NCI-H460 (cell line): ENCODE measurements around the gene CSTPP1. TPM values are rescaled to one million over a fixed set of nuclear protein-coding genes. Genes with fewer than 3 reads are reported as not detected.
"Not testable (repeated sequence)": the region's sequence is repeated elsewhere in the genome, so short reads cannot be mapped to it uniquely, and the experiment has no call there.

ENCODE experiments used
- DNase-seq: peaks from one replicate; pipeline ENCODE4 v3.0.0-alpha.2; 2016; ENCODE audit warnings: low read depth; ENCODE audit errors: extremely low read depth
- small RNA-seq, 2 experiments: library from RNA; depleted of rRNA; stranded (forward); fragments of <200 nt; gene quantifications; one replicate each; pipeline ENCODE3, GENCODE V24; 2014
- total RNA-seq: library from RNA; depleted of rRNA; stranded (reverse); fragments of >200 nt; shearing (Covaris generic); gene quantifications from 2 replicates; pipeline ENCODE4 v1.2.3, GENCODE V29; 2014; rRNA removed

Gene CSTPP1
- total RNA-seq, 1 experiment from 2014 or later: 16.4 TPM

DNA sequence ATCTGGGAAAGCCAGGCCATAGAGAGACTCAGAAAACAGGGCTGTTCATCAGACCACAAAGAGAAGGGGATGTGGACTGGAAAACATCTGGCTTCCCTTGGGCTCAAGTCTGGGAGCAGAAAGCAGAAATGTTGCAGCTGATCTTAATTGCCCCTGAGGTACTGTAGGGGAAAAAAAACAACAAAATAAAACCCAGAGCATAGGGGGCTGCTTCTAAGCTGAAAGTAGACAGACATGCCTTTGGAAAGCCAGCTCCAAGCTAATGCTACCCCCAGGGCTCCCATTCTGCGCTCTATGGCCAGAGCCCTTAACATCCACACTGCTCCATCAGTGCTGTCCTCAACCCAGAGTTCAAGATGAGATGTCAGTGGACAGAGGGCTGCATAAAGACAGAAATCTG is 251.7 kb downstream of the CSTPP1 start:
- DNase-seq: no peak

GRCh38 chr11:47189100-47189834 is 252.7 kb downstream of the CSTPP1 start:
- DNase-seq: peak; percentile 73

GRCh38 chr11:47191137-47191536 is 254.6 kb downstream of the CSTPP1 start:
- DNase-seq: not testable (repeated sequence)

- no peak for DNase-seq
These were observed 255.6 kb downstream of the CSTPP1 start for GRCh38 chr11:47192111-47192510.

DNA sequence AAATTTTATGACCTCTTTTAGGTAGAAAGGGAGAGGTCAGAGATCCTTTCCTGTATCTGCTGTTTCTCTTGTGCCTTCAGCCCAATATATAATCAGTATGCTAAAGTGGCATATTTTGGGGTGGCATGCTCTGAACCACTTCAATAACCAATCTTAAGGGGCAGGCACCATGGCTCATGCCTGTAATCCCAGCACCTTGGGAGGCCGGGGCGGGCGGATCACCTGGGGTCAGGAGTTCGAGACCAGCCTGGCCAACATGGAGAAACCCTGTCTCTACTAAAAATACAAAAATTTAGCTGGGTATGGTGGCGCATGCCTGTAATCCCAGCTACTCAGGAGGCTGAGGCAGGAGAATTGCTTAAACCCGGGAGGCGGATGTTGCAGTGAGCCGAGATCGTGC is 261.6 kb downstream of the CSTPP1 start:
- not testable (repeated sequence) for DNase-seq

DNA sequence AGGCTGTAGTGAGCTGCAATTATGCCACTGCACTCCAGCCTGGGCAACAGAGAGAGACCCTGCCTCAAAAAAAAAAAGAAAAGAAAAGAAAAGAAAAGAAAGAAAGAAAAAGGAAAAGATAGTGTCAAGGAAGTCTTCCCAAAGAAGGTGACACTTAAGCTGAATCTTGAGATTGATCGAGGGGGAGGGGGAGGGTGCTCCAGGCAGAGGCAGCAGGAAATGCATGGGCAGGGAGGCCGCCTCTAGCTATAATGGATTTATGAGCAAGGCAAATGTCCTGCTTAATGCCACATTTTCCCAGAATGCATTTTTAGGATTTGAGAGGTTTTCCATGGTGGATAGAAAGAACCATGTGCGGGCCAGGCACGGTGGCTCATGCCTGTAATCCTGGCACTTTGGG is 264.5 kb downstream of the CSTPP1 start:
- no peak for DNase-seq

DNA sequence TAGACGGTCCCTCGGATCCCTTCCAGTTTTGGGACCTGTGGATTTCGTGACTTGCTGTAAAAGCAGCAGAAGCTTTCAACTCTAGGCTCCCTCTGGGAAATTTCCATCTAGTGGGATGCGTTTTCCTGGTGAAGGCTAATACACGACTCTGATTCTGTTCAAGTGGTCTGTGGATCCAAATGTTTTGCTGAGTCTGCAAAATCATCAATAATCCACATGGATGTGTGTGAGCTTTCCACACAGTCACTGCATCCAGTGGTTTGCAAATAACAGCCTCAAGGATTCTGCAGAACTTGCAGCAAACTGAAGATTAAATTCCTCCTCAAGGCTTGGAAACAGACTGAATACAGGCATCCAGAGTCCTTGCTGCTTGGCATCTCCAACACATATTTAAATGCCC is 266.0 kb downstream of the CSTPP1 start:
- no peak for DNase-seq

DNA sequence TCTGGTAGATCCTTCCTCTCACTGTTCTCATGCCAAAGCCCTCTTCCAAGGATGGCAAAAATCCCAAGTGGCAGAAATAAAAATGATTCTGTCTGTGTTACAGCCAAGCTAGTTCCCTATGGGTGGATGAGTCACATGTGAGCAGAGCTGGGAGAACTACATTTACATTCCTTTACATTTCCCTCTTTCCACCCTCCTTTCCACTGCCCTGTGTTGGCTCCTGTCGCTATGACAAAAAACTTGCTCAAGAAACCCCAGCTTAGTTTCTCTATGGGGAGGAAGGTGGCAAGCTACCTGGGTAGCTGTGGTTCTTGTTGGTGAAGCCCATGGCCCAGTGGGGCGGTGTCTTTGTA is 268.1 kb downstream of the CSTPP1 start:
- no peak for DNase-seq

- not testable (repeated sequence) for DNase-seq
These were observed 270.0 kb downstream of the CSTPP1 start for GRCh38 chr11:47206577-47206976.

DNA sequence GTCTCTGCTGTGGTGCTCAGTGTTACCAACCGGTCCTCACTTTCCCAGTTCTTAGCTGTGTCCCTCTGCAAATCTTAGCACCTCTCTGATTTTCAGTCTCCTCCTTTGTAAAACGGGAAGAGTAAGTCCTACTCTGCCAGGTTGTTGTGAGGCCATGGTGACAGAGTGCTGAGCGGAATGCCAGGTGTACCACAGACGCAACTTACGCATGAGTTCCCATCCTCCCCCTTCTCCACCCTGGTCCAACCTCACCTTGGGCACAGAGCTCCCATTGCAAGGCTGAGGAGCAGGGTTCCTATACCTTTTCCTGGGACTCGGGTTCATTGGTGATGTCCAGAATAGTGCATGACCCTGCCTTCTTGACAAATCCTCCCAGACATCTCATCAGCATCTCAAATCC is 270.9 kb downstream of the CSTPP1 start:
- DNase-seq: no peak

GRCh38 chr11:47208008-47208552 is 271.5 kb downstream of the CSTPP1 start:
- DNase-seq: not testable (repeated sequence)

DNA sequence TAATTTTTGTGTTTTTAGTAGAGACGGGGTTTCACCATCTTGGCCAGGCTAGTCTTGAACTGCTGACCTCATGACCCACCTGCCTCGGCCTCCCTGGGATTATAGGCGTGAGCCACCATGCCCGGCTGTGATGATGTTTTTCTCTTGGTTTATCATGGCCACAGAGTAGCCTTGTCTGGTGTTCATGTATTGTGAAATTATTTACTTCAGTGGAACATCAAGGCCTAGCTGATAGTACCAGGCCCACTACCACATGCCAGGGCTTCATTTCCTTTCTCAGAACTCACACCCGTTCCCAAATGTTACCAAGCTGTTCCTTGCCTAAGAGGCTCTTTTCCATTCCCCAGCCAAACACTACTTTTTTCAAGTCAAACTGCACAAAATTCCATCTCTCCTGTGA is 272.1 kb downstream of the CSTPP1 start:
- no peak for DNase-seq

Small RNAs within 50 kb of the gene (small RNA-seq; reads per million reads assigned to genes)
- 0 reads per million in 2 experiments for gene MIR6745

Other genes starting within 250 kb of the CSTPP1 start
- 7.9 and 8.6 TPM in 2 replicates for gene ARHGAP1, start 236.1 kb upstream of the CSTPP1 start, total RNA-seq
- 5.9 TPM in 2 replicates for gene ZNF408, start 235.7 kb upstream of the CSTPP1 start, total RNA-seq
- not detected in 2 replicates for gene F2, start 217.5 kb upstream of the CSTPP1 start, total RNA-seq
- 92.0 and 93.7 TPM in 2 replicates for gene CKAP5, start 90.5 kb upstream of the CSTPP1 start, total RNA-seq
- 0.54 and 0.81 TPM in 2 replicates for gene LRP4, start 18.2 kb upstream of the CSTPP1 start, total RNA-seq
- gene ARFGAP2, start 240.1 kb downstream of the CSTPP1 start, total RNA-seq: 26.5 and 27.9 TPM in 2 replicates
- 19.2 and 21.8 TPM in 2 replicates for gene PACSIN3, start 249.7 kb downstream of the CSTPP1 start, total RNA-seq